ENCODE data around the gene RPL29. TPM values are rescaled to one million over a fixed set of nuclear protein-coding genes. Genes with fewer than 3 reads are reported as not detected.
A peak's percentile ranks its signal among the peaks of the same experiment; 100 is the strongest.

The RPL29 gene
- total RNA-seq, 1 donor from 2014 or later = 466 TPM

- no peak for DNase-seq (ENCODE audit: low spot score)
- intact Hi-C loops (cut with DNase I) = no loop called here
These were observed 38.0 kb downstream of the RPL29 start for GRCh38 chr3:51957520-51958205.

- intact Hi-C loops (cut with DNase I) = no loop called here
- no peak for DNase-seq (ENCODE audit: low spot score)
These were observed 39.6 kb downstream of the RPL29 start for GRCh38 chr3:51955893-51956770.

- DNase-seq (ENCODE audit: low spot score) = no peak
- intact Hi-C loops (cut with DNase I) = no loop called here
These were observed 40.4 kb downstream of the RPL29 start, which contains the start of gene GPR62 for GRCh38 chr3:51955175-51955892. Gene GPR62 (plus strand): TSS chr3:51955381. CDS start chr3:51955653, 272 bp downstream.

GRCh38 chr3:51954713-51955112 lies 41.0 kb downstream of the RPL29 start:
- intact Hi-C loops (cut with DNase I) = no loop called here

GRCh38 chr3:51954105-51954504 lies 41.6 kb downstream of the RPL29 start:
- DNase-seq (ENCODE audit: low spot score) = no peak

More at GRCh38 chr3:51954713-51955112, 41.0 kb downstream of the RPL29 start:
- no peak for DNase-seq (ENCODE audit: low spot score)

DNA sequence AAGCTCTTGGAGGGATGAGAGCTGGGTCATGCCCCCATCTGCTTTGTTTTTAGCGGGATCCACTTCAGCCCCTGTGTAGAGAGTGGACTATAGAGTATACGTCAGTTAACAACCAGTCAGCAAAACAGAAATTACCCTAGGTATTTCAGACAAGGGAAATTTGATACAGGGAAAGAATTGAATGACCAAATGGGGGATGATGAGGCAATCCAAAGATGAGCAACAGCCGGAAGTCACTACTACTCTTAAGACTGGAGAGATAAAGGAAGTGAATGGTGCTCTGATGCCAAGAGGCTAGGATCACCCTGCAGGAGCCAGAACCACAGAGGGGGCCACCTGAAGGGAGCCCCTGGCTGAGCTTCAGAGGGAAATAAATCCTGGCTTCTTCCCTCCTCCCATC lies 42.2 kb downstream of the RPL29 start:
- intact Hi-C loops (cut with DNase I) = no loop called here
- no peak for DNase-seq (ENCODE audit: low spot score)

More at GRCh38 chr3:51954105-51954504, 41.6 kb downstream of the RPL29 start:
- intact Hi-C loops (cut with DNase I) = no loop called here

DNA sequence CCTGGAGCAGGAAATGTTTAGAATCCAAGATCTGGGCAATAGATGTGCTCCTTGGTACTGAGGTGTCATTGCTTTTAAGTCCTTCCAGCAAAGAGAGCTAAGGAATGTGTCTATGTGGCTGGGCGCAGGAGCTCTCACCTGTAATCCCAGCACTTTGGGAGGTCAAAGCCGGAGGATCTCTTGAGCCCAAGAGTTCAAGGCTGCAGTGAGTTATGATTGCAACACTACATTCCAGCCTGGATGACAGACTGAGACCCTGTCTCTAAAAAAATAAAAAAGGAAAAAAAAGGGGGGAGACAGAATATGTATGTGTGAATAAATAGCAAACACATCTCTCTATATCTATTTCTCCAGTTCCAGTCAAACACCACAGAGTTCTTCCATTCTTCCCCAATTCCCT lies 44.8 kb downstream of the RPL29 start:
- intact Hi-C loops (cut with DNase I) = no loop called here
- no peak for DNase-seq (ENCODE audit: low spot score)

DNA sequence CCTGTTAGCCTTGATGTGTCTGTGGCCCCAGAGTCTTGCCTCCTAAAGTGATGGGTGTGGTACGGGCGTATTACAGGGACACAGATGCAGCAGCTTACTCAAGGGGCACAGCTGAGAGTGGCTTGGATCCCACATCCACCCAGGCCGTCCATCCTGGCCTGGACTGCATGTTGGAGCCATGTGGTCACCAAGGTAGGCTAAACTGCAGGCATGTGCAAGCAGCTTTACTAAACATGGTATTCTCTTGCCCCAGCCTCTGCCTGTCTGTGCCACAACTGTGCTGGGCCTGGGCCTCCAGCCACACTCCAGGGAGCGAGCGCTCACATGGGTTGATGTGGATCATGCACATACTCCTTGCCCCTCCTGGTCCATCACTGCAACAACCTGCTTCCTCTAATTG lies 46.6 kb downstream of the RPL29 start:
- no peak for DNase-seq (ENCODE audit: low spot score)
- intact Hi-C loops (cut with DNase I) = no loop called here

DNA sequence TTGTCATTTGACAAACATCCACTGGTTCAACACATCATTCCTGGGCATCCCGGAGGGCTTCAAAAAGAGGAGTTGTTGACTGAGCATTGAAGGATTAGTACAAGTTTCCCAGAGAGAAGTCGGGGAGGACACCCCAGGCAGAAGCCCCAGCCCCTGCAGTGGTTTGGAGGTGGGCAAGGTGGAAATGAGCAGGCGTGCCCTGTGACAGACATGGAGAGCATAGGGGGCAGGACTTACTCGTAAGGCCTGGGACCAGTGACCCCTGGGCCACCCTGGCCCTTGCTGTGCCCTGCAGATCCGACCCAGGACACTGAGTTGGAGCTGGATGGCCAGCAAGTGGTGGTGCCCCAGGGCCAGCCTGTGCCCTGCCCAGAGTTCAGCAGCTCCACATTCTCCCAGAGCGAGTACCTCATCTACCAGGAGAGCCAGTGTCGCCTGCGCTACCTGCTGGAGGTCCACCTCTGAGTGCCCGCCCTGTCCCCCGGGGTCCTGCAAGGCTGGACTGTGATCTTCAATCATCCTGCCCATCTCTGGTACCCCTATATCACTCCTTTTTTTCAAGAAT lies 47.6 kb downstream of the RPL29 start:
- no peak for DNase-seq (ENCODE audit: low spot score)

GRCh38 chr3:51947215-51947900 lies 48.3 kb downstream of the RPL29 start:
- DNase-seq (ENCODE audit: low spot score) = peak; percentile 33
- intact Hi-C loops (cut with DNase I) = no loop called here

More for the DNA sequence above, 47.6 kb downstream of the RPL29 start:
- intact Hi-C loops (cut with DNase I) = no loop called here

DNA sequence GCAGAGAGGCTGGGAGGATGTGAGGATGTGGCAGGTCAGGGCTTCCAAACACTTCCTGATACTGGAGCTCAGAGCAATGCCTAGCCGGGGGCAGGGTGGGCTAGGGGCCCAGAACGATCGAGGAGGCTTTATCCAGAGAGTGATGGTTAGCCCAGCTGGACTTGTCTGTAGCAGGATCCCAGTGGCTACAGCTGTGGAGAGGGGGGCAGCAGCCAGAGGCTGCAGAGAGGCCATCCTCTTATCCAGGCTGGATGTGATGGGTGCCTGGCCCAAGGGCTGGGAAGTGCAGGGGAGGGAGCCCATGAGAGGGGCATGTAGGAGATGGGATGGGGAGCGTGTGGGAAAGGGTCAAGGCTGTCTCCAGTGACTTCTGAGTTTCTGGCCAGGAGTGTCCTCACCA lies 48.9 kb downstream of the RPL29 start:
- peak; percentile 54 for DNase-seq (ENCODE audit: low spot score)

DNA sequence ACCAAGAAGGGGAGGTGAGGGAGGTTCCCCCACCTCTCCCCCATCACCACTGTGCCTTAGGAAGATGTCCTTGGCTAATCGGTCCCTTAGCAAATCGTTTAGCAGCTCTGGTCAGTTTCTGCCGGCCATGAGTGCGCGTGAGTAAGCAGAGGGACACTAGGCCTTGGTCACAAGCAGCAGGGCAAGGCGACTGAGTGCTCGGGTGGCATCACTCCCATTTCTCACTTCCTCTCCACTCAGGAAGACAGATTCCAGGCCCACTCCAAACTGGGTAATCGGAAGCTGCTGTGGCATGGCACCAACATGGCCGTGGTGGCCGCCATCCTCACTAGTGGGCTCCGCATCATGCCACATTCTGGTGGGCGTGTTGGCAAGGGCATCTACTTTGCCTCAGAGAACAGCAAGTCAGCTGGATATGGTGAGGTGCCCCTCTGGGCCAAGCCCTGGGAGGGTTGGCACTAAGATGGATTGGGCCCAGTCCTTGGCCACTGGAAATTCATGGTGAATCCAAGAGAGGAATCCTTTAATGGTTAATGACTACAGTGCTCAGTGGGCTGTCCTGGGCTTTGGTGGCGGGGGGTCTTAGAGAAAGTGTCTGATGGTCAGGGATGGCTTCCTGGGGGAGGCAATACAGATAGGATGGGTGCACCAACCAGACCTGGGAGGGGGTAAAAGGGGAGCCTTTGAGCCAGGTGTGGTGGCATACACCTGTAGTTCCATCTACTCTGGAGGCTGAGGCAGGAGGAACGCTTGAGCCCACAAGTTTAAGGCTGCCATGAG lies 49.6 kb downstream of the RPL29 start:
- intact Hi-C loops (cut with DNase I) = no loop called here
- DNase-seq (ENCODE audit: low spot score) = peak; percentile 69

More for the DNA sequence above, 48.9 kb downstream of the RPL29 start:
- intact Hi-C loops (cut with DNase I) = no loop called here

DNA sequence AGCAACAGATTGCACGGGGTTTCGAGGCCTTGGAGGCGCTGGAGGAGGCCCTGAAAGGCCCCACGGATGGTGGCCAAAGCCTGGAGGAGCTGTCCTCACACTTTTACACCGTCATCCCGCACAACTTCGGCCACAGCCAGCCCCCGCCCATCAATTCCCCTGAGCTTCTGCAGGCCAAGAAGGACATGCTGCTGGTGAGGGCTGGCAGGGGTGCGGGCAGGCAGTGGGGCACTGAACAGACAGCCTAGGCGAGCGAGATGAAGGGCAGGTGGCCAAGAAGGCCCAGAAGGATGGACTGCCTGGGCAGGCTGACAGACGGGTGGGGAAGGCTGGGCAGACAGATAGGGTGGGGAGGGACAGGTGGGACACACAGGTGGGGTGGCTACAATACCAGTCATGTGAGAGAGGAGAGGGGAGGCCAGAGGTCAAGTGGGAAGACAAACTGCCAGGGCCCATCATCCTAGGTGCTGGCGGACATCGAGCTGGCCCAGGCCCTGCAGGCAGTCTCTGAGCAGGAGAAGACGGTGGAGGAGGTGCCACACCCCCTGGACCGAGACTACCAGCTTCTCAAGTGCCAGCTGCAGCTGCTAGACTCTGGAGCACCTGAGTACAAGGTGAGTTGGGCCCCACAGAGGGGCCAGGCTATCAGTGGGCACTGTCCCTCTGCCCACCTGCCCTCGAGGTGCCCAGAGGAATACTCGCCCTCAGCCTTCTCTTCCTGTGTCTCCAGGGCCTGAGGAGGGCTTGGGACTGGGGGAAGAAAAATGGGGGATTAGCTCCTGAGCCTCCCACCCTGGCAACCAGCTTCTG lies 50.5 kb downstream of the RPL29 start:
- intact Hi-C loops (cut with DNase I) = no loop called here
- DNase-seq (ENCODE audit: low spot score) = peak; percentile 74

DNA sequence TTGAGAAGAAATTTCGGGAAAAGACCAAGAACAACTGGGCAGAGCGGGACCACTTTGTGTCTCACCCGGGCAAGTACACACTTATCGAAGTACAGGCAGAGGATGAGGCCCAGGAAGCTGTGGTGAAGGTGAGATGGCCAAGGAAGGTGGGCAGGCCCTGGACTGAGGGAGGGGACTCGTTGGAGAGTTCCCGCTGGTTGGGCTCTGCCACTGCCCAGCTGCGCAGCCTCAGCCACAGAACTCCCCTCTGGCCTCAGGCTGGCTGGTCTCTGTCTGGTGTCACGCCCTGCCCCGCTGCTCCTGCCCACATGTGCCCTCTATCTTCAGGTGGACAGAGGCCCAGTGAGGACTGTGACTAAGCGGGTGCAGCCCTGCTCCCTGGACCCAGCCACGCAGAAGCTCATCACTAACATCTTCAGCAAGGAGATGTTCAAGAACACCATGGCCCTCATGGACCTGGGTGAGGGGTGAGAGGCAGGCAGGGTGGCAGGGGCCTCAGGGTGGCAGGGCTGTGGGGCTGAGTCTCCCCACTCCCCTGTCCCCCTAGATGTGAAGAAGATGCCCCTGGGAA lies 51.2 kb downstream of the RPL29 start:
- DNase-seq (ENCODE audit: low spot score) = peak; percentile 71
- intact Hi-C loops (cut with DNase I) = loop anchor here (5.0 kb wide), 2 partner anchors 108 to 198 kb away; no protein-coding TSS in a partner anchor

Measured in cardiac septum (tissue), 1 donor.